ENCODE results near the gene IGF2BP2. TPM values are rescaled to one million over a fixed set of nuclear protein-coding genes. Genes with fewer than 3 reads are reported as not detected.
A peak's percentile ranks its signal among the peaks of the same experiment; 100 is the strongest.

The IGF2BP2 gene
- total and polyA plus RNA-seq, 2 of the 13 experiments (the other 11 are each of a cell fraction or from before 2014, with no cell fraction given): 6.5 to 46.0 TPM

DNA sequence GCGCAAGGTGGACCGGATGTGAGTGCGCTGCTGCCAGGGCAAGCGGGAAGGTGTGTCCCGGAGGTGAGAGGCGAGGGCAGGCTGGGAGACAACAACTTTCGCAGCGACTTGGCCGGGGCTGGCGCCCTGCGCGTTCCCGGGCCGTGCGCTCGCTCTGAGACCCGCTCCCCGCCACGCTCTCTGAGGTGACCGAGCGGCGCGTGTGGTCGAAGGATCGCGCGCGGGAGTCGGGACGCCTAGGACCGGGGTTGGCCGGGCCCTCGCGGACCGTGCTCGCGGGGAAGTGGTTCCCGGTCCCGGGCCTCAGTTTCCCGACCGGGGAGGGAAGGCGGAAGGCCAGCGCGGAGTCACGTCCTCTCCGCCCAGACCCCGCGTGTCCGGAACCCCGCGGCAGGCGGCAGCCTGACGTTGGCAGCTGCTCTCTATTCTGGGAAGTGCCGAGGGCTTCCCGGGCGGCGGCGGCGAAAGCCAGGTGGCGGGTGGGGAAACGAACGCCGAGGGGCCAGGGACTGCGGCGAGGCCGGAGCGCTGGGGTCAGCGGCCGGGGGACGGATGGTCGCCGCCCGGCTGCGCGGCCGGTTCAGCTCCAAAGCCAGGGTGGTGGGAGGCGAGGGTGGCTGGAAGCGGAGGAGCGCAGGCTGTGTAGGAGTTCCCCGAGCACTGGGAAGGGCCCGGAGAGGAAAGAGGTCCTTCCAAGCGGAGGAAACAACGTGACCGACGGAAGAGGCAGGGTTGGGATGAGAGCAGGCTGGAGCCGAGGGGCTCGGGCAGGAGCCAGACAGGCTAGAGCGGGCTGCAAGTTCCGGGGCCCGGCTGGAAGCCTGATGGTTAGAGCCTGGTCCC, 1.0 kb upstream of the IGF2BP2 start (continued):
- no peak for TF ChIP-seq PRDM15 (CRISPR knock-in tag; IDR thresholded peaks at IDR 0.05)
- no peak; the same call in 1 of the 2 replicates for TF ChIP-seq MAZ (IDR thresholded peaks at IDR 0.05; ENCODE audit: borderline replicate concordance, low read depth, low read length)
- no peak; the same call in 1 of the 2 replicates for TF ChIP-seq MAZ (CRISPR knock-in tag; IDR thresholded peaks at IDR 0.05; ENCODE audit: low read depth)
- no peak for TF ChIP-seq HOXA5 (CRISPR knock-in tag; IDR thresholded peaks at IDR 0.05)
- no peak for TF ChIP-seq TIGD3 (CRISPR knock-in tag; IDR thresholded peaks at IDR 0.05; ENCODE audit: borderline replicate concordance)
- TF ChIP-seq NR2F1 (CRISPR knock-in tag; IDR thresholded peaks at IDR 0.05): no peak
- peak; percentile 47; the same call in 1 of the 2 replicates for TF ChIP-seq SP2 (CRISPR knock-in tag; IDR thresholded peaks at IDR 0.05)
- TF ChIP-seq IKZF4 (CRISPR knock-in tag; IDR thresholded peaks at IDR 0.05; ENCODE audit: borderline replicate concordance, low read depth, not compliant biosample characterization): no peak
- no peak for TF ChIP-seq STAG1 (CRISPR knock-in tag; IDR thresholded peaks at IDR 0.05)
- TF ChIP-seq, protein P1, sequence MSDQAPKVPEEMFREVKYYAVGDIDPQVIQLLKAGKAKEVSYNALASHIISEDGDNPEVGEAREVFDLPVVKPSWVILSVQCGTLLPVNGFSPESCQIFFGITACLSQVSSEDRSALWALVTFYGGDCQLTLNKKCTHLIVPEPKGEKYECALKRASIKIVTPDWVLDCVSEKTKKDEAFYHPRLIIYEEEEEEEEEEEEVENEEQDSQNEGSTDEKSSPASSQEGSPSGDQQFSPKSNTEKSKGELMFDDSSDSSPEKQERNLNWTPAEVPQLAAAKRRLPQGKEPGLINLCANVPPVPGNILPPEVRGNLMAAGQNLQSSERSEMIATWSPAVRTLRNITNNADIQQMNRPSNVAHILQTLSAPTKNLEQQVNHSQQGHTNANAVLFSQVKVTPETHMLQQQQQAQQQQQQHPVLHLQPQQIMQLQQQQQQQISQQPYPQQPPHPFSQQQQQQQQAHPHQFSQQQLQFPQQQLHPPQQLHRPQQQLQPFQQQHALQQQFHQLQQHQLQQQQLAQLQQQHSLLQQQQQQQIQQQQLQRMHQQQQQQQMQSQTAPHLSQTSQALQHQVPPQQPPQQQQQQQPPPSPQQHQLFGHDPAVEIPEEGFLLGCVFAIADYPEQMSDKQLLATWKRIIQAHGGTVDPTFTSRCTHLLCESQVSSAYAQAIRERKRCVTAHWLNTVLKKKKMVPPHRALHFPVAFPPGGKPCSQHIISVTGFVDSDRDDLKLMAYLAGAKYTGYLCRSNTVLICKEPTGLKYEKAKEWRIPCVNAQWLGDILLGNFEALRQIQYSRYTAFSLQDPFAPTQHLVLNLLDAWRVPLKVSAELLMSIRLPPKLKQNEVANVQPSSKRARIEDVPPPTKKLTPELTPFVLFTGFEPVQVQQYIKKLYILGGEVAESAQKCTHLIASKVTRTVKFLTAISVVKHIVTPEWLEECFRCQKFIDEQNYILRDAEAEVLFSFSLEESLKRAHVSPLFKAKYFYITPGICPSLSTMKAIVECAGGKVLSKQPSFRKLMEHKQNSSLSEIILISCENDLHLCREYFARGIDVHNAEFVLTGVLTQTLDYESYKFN (CRISPR knock-in tag; conservative IDR thresholded peaks at IDR 0.05): no peak; the same call in 1 of the 2 replicates
- no peak; the same call in none of the 2 replicates for TF ChIP-seq ZNF564 (CRISPR knock-in tag; IDR thresholded peaks at IDR 0.05)
- TF ChIP-seq BHLHE40 (IDR thresholded peaks at IDR 0.05; ENCODE audit: low read length): no peak
- TF ChIP-seq LCORL (IDR thresholded peaks at IDR 0.05): no peak
- TF ChIP-seq LCORL (CRISPR knock-in tag; IDR thresholded peaks at IDR 0.05): peak; percentile 34; the same call in 1 of the 2 replicates
- no peak for TF ChIP-seq ZNF672 (CRISPR knock-in tag; IDR thresholded peaks at IDR 0.05)
- TF ChIP-seq ZNF780A (CRISPR knock-in tag; IDR thresholded peaks at IDR 0.05): no peak
- TF ChIP-seq CREB3 (CRISPR knock-in tag; IDR thresholded peaks at IDR 0.05): no peak
- TF ChIP-seq POGZ (CRISPR knock-in tag; IDR thresholded peaks at IDR 0.05): no peak
- no peak; the same call in 1 of the 2 replicates for TF ChIP-seq JDP2 (CRISPR knock-in tag; IDR thresholded peaks at IDR 0.05; ENCODE audit: borderline replicate concordance)
- no peak; the same call in 1 of the 2 replicates for TF ChIP-seq ZSCAN25 (CRISPR knock-in tag; IDR thresholded peaks at IDR 0.05)
